PC-3 (cell line): Measurements from ENCODE around the gene SORL1. TPM values are rescaled to one million over a fixed set of nuclear protein-coding genes. Genes with fewer than 3 reads are reported as not detected.

Source experiments
- ATAC-seq: fragments of 200-7000 bp; cut with Tn5 transposase; 2 replicates; pipeline ENCODE4 v1.9.1; 2020; ENCODE audit warnings: mild to moderate bottlenecking, moderate library complexity
- BruUV-seq: library from RNA; stranded (reverse); fragments of 400-500 nt; replicated peaks from 2 replicates; lab custom pipeline; 2021; lab: Mats Ljungman, UMichigan
- CTCF ChIA-PET: fragments of 300-600 bp; sonication (Branson Sonifier 250); formaldehyde crosslinking; loops from one replicate; lab custom pipeline; 2022; ENCODE audit warnings: antibody characterized with exemption; lab: Charles Lee
- POLR2A ChIA-PET: fragments of 300-600 bp; sonication (Branson Sonifier 250); formaldehyde crosslinking; loops from one replicate; lab custom pipeline; 2022; ENCODE audit warnings: antibody characterized with exemption; ENCODE audit not compliant: unreplicated experiment; lab: Charles Lee
- DNase-seq: peaks from one replicate; pipeline ENCODE4 v3.0.0-alpha.2; 2015
- H2AFZ ChIP-seq: fragments of 300-600 bp; sonication (generic); 2 replicates; pipeline ENCODE4 v1.6.0; 2016; ENCODE audit warnings: antibody characterized with exemption, low read length
- H3F3A ChIP-seq: fragments of 300-600 bp; sonication (generic); one replicate; pipeline ENCODE4 v1.6.0; 2017; ENCODE audit warnings: antibody characterized with exemption, low read length, control low read depth, mild to moderate bottlenecking; ENCODE audit not compliant: unreplicated experiment
- H3K27ac ChIP-seq: fragments of 300-600 bp; sonication (generic); 2 replicates; pipeline ENCODE4 v1.5.1; 2016; ENCODE audit warnings: mild to moderate bottlenecking, low read length
- H3K27me3 ChIP-seq: fragments of 300-600 bp; sonication (generic); 2 replicates; pipeline ENCODE4 v1.6.1; 2016; ENCODE audit warnings: low read length, mixed read lengths
- H3K36me3 ChIP-seq: fragments of 300-600 bp; sonication (generic); 2 replicates; pipeline ENCODE4 v1.6.1; 2016; ENCODE audit warnings: low read depth, mixed run types, low read length, mixed read lengths
- H3K4me1 ChIP-seq: fragments of 300-600 bp; sonication (generic); 2 replicates; pipeline ENCODE4 v1.5.1; 2016; ENCODE audit warnings: low read length; ENCODE audit not compliant: insufficient read depth
- H3K4me2 ChIP-seq: fragments of 300-600 bp; sonication (generic); 2 replicates; pipeline ENCODE4 v1.6.0; 2016; ENCODE audit warnings: low read length
- H3K4me3 ChIP-seq: fragments of 300-600 bp; sonication (generic); 2 replicates; pipeline ENCODE4 v1.5.1; 2016; ENCODE audit warnings: mild to moderate bottlenecking, low read length, mixed read lengths
- H3K79me2 ChIP-seq: fragments of 300-600 bp; sonication (generic); 2 replicates; pipeline ENCODE4 v1.6.1; 2017; ENCODE audit warnings: low read length, mixed read lengths
- H3K9ac ChIP-seq: fragments of 300-600 bp; sonication (generic); 2 replicates; pipeline ENCODE4 v1.6.0; 2016; ENCODE audit warnings: mild to moderate bottlenecking, low read length
- H3K9me2 ChIP-seq: fragments of 300-600 bp; sonication (generic); replicated peaks from 2 replicates; pipeline ENCODE4 v1.6.1; 2016; ENCODE audit warnings: mixed run types, low read length, mixed read lengths
- H3K9me3 ChIP-seq: fragments of 300-600 bp; sonication (generic); 2 replicates; pipeline ENCODE4 v1.6.1; 2016; ENCODE audit warnings: low read length, mixed read lengths
- H4K20me1 ChIP-seq: fragments of 300-600 bp; sonication (generic); 2 replicates; pipeline ENCODE4 v1.6.1; 2016; ENCODE audit warnings: low read length, mixed read lengths
- EZH2 ChIP-seq: fragments of 300-600 bp; sonication (generic); IDR thresholded peaks from one replicate; pipeline ENCODE4 v1.6.1; 2017; ENCODE audit warnings: antibody characterized with exemption, mild to moderate bottlenecking, low read length; ENCODE audit not compliant: unreplicated experiment
- EZH2phosphoT487 ChIP-seq: fragments of 300-600 bp; sonication (generic); IDR thresholded peaks from 2 replicates; pipeline ENCODE4 v1.6.1; 2018; ENCODE audit warnings: mild to moderate bottlenecking, antibody characterized with exemption, low read length, borderline replicate concordance
- intact Hi-C: fragments of 100-400 bp; cut with micrococcal nuclease; formaldehyde crosslinking; loops from 2 replicates; pipeline ENCODE4 v1.9.0; 2023
- total RNA-seq: library from RNA; depleted of rRNA; stranded (reverse); fragments of >200 nt; gene quantifications from 2 replicates; pipeline ENCODE4 v1.2.3, GENCODE V29; 2014
- TF ChIP-seq, protein P1 (sequence below): fragments of 300-600 bp; sonication (generic); conservative IDR thresholded peaks from 2 replicates; pipeline ENCODE4 v1.5.1; 2017; ENCODE audit warnings: antibody characterized with exemption, low read depth, mild to moderate bottlenecking, low read length

The SORL1 gene
- total RNA-seq, 1 experiment from 2014 or later = 53.7 TPM

DNA sequence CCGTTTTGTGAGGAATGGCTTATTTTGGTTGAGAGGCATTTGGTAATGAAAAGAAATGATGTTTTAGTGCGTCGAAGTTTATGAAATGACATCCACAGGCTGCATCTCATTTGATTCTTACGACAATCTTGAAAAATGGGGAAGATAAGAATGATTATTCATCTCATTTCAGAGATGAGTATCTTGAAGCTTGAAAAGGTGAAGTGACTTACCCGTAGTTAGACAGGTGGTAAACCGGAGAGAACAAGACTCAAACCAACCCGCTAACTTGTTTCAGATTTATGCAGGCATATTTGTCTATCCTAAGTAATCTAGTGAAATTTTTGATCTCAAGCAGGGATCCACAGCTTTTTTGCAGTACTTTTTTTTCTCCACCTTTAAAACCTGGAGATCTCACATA lies 9.7 kb downstream of the SORL1 start:
- H3K4me1 ChIP-seq = peaks cover 63% of the 10 kb centered on the region
- ChIA-PET POLR2A (interaction anchor here (0.6 kb wide), 1 partner anchor 828 kb away, joined by 4 read pairs; no protein-coding TSS in a partner anchor), CTCF (interaction anchor here (0.5 to 0.7 kb wide), 2 partner anchors 15 to 1135 kb away, joined by 4 read pairs; no protein-coding TSS in a partner anchor)
- no peak overlapping the region for H3K4me3 ChIP-seq
- BruUV-seq = no TSS peak
- H4K20me1 ChIP-seq = no peaks in the 10 kb centered on the region
- no peaks in the 10 kb centered on the region for H3K27me3 ChIP-seq
- H3K9ac ChIP-seq = no peak overlapping the region
- peaks cover 18% of the 10 kb centered on the region for H3F3A ChIP-seq
- TF ChIP-seq, protein P1, sequence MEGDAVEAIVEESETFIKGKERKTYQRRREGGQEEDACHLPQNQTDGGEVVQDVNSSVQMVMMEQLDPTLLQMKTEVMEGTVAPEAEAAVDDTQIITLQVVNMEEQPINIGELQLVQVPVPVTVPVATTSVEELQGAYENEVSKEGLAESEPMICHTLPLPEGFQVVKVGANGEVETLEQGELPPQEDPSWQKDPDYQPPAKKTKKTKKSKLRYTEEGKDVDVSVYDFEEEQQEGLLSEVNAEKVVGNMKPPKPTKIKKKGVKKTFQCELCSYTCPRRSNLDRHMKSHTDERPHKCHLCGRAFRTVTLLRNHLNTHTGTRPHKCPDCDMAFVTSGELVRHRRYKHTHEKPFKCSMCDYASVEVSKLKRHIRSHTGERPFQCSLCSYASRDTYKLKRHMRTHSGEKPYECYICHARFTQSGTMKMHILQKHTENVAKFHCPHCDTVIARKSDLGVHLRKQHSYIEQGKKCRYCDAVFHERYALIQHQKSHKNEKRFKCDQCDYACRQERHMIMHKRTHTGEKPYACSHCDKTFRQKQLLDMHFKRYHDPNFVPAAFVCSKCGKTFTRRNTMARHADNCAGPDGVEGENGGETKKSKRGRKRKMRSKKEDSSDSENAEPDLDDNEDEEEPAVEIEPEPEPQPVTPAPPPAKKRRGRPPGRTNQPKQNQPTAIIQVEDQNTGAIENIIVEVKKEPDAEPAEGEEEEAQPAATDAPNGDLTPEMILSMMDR = no peak
- no peak for TF ChIP-seq EZH2phosphoT487
- no peak for TF ChIP-seq EZH2
- no peak overlapping the region for H2AFZ ChIP-seq
- H3K9me3 ChIP-seq = no peaks in the 10 kb centered on the region
- peak overlapping the region; percentile 55; the same call in 1 of the 2 replicates for H3K4me2 ChIP-seq
- H3K36me3 ChIP-seq = no peaks in the 10 kb centered on the region
- ATAC-seq (no peak), DNase-seq (no peak)
- peak overlapping the region; percentile 59; the same call in 1 of the 2 replicates for H3K27ac ChIP-seq
- H3K9me2 ChIP-seq = no peaks in the 10 kb centered on the region
- peaks cover 67% of the 10 kb centered on the region for H3K79me2 ChIP-seq
- intact Hi-C loops = loop anchor here (10.0 kb wide), 1 partner anchor 1043 kb away; no protein-coding TSS in a partner anchor

DNA sequence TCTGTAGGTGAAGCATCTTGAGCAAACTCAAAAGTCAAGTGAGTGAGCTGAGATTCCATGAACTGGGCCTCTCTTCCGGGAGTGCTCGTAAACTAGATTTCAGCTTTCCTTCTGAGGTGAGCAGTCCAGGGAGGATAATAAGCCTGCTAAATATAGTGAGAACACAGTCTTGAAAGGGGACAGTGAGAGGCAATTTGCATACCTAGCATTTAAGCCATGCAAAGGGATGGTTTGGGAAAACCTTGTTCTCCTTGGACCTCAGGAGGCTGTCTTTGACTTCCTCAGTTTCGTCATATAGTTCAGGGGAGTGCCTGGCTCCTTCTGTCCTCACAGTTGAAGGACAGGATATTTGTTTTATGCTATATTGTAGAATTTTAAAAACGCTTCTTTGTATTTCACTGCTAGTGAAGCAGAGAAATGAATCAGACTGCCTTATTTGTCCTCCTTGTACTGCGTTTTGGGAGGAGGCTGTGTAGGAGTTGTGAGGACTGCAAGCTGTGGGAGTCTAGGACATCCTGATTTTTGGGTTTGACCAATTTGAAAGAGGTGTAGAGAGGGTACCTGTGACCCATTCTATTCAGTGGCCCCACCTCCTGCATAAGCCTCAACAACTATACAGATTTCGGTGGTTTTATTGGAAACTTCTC lies 11.7 kb downstream of the SORL1 start:
- peak overlapping the region; percentile 39 for H3K9ac ChIP-seq
- TF ChIP-seq, protein P1 = no peak
- H3K79me2 ChIP-seq = peaks cover 65% of the 10 kb centered on the region
- no peak overlapping the region for H2AFZ ChIP-seq
- intact Hi-C loops = loop anchor here (10.0 kb wide), 1 partner anchor 1041 kb away; no protein-coding TSS in a partner anchor
- H3K9me3 ChIP-seq = no peaks in the 10 kb centered on the region
- peaks cover 76% of the 10 kb centered on the region for H3K4me1 ChIP-seq
- peak overlapping the region; percentile 71 for H3K4me2 ChIP-seq
- peak overlapping the region; percentile 43 for H3K4me3 ChIP-seq
- H3K9me2 ChIP-seq = no peaks in the 10 kb centered on the region
- peak; percentile 42 for DNase-seq
- H4K20me1 ChIP-seq = no peaks in the 10 kb centered on the region
- TSS peak; percentile 64 for BruUV-seq
- H3K27ac ChIP-seq = peak overlapping the region; percentile 93
- H3F3A ChIP-seq = peaks cover 18% of the 10 kb centered on the region
- ATAC-seq = peak; percentile 4
- no peaks in the 10 kb centered on the region for H3K36me3 ChIP-seq
- H3K27me3 ChIP-seq = no peaks in the 10 kb centered on the region
- ChIA-PET POLR2A (interaction anchor here (0.6 kb wide), 1 partner anchor 152 kb away, joined by 3 read pairs; no protein-coding TSS in a partner anchor), CTCF (no interaction called here)
